ENCODE measurements around the gene CAP1. TPM values are rescaled to one million over a fixed set of nuclear protein-coding genes. Genes with fewer than 3 reads are reported as not detected.

Gene CAP1
- total and polyA plus RNA-seq, 2 of the 13 experiments (the other 11 are each of a cell fraction or from before 2014, with no cell fraction given): 174 to 195 TPM

- TF ChIP-seq HOMEZ (CRISPR knock-in tag; IDR thresholded peaks at IDR 0.05; ENCODE audit: low read depth) (no peak), BATF2 (CRISPR knock-in tag; IDR thresholded peaks at IDR 0.05) (no peak), ZSCAN22 (CRISPR knock-in tag; IDR thresholded peaks at IDR 0.05) (0 out of 2 replicates have a peak, but pooled peaks have one; percentile 45), STAT6 (CRISPR knock-in tag; IDR thresholded peaks at IDR 0.05; ENCODE audit: borderline replicate concordance) (no peak), ZNF562 (CRISPR knock-in tag; IDR thresholded peaks at IDR 0.05; ENCODE audit: borderline replicate concordance) (no peak), BCL3 (CRISPR knock-in tag; IDR thresholded peaks at IDR 0.05) (0 out of 2 replicates have a peak, but pooled peaks have one; percentile 44), ZNF253 (CRISPR knock-in tag; IDR thresholded peaks at IDR 0.05; ENCODE audit: borderline replicate concordance) (no peak), SSRP1 (CRISPR knock-in tag; IDR thresholded peaks at IDR 0.05) (no peak), LRRFIP1 (CRISPR knock-in tag; conservative IDR thresholded peaks at IDR 0.05) (no peak), BCLAF1 (IDR thresholded peaks at IDR 0.05) (no peak), ZSCAN9 (CRISPR knock-in tag; IDR thresholded peaks at IDR 0.05; ENCODE audit: borderline replicate concordance) (peak; percentile 77; the same call in 1 of the 2 replicates), USF2 (IDR thresholded peaks at IDR 0.05; ENCODE audit: low read depth, low read length) (no peak), USF2 (CRISPR knock-in tag; IDR thresholded peaks at IDR 0.05; ENCODE audit: borderline replicate concordance) (peak; percentile 81; the same call in 1 of the 2 replicates), NKX3-1 (CRISPR knock-in tag; IDR thresholded peaks at IDR 0.05) (peak; percentile 77; the same call in 1 of the 2 replicates)
These were observed 595 bp upstream of the CAP1 start (continued) for GRCh38 chr1:40039757-40040510.
